Measurements from ENCODE around the gene CREM.

DNA sequence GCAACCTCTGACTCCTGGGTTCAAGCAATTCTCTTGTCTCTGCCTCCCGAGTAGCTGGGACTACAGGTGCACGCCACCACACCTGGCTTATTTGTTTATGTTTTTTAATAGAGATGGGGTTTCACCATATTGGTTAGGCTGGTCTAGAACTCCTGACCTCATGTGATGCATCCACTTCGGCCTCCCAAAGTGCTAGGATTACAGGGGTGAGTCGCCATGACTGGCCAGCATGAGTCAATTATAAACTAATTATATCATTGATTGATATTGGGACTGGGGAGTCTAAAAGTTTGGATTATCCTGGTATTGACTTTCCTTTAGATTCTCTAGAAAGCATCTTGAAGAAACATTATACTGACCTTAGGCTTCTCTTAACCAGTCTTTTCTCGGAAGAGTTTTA, 135.8 kb downstream of the CREM start:
- TF ChIP-seq, protein P1, sequence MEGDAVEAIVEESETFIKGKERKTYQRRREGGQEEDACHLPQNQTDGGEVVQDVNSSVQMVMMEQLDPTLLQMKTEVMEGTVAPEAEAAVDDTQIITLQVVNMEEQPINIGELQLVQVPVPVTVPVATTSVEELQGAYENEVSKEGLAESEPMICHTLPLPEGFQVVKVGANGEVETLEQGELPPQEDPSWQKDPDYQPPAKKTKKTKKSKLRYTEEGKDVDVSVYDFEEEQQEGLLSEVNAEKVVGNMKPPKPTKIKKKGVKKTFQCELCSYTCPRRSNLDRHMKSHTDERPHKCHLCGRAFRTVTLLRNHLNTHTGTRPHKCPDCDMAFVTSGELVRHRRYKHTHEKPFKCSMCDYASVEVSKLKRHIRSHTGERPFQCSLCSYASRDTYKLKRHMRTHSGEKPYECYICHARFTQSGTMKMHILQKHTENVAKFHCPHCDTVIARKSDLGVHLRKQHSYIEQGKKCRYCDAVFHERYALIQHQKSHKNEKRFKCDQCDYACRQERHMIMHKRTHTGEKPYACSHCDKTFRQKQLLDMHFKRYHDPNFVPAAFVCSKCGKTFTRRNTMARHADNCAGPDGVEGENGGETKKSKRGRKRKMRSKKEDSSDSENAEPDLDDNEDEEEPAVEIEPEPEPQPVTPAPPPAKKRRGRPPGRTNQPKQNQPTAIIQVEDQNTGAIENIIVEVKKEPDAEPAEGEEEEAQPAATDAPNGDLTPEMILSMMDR (conservative IDR thresholded peaks at IDR 0.05; ENCODE audit: low read length) = no peak
- no peak for TF ChIP-seq EZH2phosphoT487 (IDR thresholded peaks at IDR 0.05; ENCODE audit: borderline replicate concordance, low read depth, low read length)
